Coronary artery (tissue), 2 donors: ENCODE data around the gene ATP6V0D1.

Source experiments
- DNase-seq: peaks from one replicate; pipeline ENCODE4 v3.0.0-alpha.2; 2017; ENCODE audit warnings: low spot score
- H3K27ac ChIP-seq, 2 donors: fragments of 200-600 bp; sonication (generic); one replicate each; pipeline ENCODE4 v1.5.1; 2016 to 2019
- H3K4me3 ChIP-seq: fragments of 200-600 bp; sonication (generic); 2 replicates; pipeline ENCODE4 v1.5.1; 2016; ENCODE audit warnings: mild to moderate bottlenecking, moderate library complexity
- CTCF ChIP-seq: fragments of 200-600 bp; sonication (generic); IDR thresholded peaks from one replicate; pipeline ENCODE4 v1.5.1; 2019; ENCODE audit warnings: antibody characterized with exemption

ATP6V0D1 gene

GRCh38 chr16:67447508-67448076 is 33.4 kb downstream of the ATP6V0D1 start:
- no peak overlapping the region for H3K4me3 ChIP-seq
- no peak for DNase-seq
- H3K27ac ChIP-seq, result no peak overlapping the region
- no peak for TF ChIP-seq CTCF

GRCh38 chr16:67446968-67447507 is 33.9 kb downstream of the ATP6V0D1 start:
- DNase-seq, result no peak
- Histone ChIP-seq H3K4me3 (no peak overlapping the region), H3K27ac (no peak overlapping the region)
- TF ChIP-seq CTCF, result no peak

GRCh38 chr16:67445913-67446907 is 34.7 kb downstream of the ATP6V0D1 start:
- no peak for DNase-seq
- TF ChIP-seq CTCF, result no peak
- H3K27ac ChIP-seq, result no peak overlapping the region
- no peak overlapping the region for H3K4me3 ChIP-seq

GRCh38 chr16:67445441-67445912 is 35.5 kb downstream of the ATP6V0D1 start:
- H3K27ac ChIP-seq, result no peak overlapping the region
- no peak overlapping the region for H3K4me3 ChIP-seq
- no peak for DNase-seq
- TF ChIP-seq CTCF, result no peak

GRCh38 chr16:67445126-67445426 is 35.9 kb downstream of the ATP6V0D1 start:
- Histone ChIP-seq H3K27ac (no peak overlapping the region), H3K4me3 (no peak overlapping the region)
- no peak for TF ChIP-seq CTCF
- no peak for DNase-seq

GRCh38 chr16:67444259-67445125 is 36.5 kb downstream of the ATP6V0D1 start:
- no peak for TF ChIP-seq CTCF
- peak overlapping the region in 1 of 2 donors; percentile 15 for H3K27ac ChIP-seq
- no peak overlapping the region for H3K4me3 ChIP-seq
- DNase-seq, result no peak
